ENCODE data around the gene LTBP1.

GRCh38 chr2:33337981-33338380, 391.2 kb downstream of the LTBP1 start:
- TF ChIP-seq CTCF (IDR thresholded peaks at IDR 0.05) (no peak), POLR2A (IDR thresholded peaks at IDR 0.05) (no peak)

Measured in adrenal gland (tissue), 5 donors.